ENCODE data around the gene SRGAP1.
"Not testable (repeated sequence)": the region's sequence is repeated elsewhere in the genome, so short reads cannot be mapped to it uniquely, and the experiment has no call there.

The SRGAP1 gene

GRCh38 chr12:63836936-63837335 is 7.6 kb upstream of the SRGAP1 start:
- no peak for DNase-seq (ENCODE audit: low read depth)
- no peak for TF ChIP-seq CTCF (IDR thresholded peaks at IDR 0.05; ENCODE audit: low read depth, low read length, missing control alignments)
- no peak overlapping the region for H3K4me3 ChIP-seq (ENCODE audit: low read depth, low read length)

- no peak for DNase-seq (ENCODE audit: low read depth)
- H3K4me3 ChIP-seq (ENCODE audit: low read depth, low read length) = no peak overlapping the region
- no peak for TF ChIP-seq CTCF (IDR thresholded peaks at IDR 0.05; ENCODE audit: low read depth, low read length, missing control alignments)
Observed at GRCh38 chr12:63838411-63838810, 6.1 kb upstream of the SRGAP1 start.

GRCh38 chr12:63841011-63841410 is 3.5 kb upstream of the SRGAP1 start:
- no peak for TF ChIP-seq CTCF (IDR thresholded peaks at IDR 0.05; ENCODE audit: low read depth, low read length, missing control alignments)
- no peak overlapping the region for H3K4me3 ChIP-seq (ENCODE audit: low read depth, low read length)
- DNase-seq (ENCODE audit: low read depth) = no peak

GRCh38 chr12:63841571-63841970 is 2.9 kb upstream of the SRGAP1 start:
- H3K4me3 ChIP-seq (ENCODE audit: low read depth, low read length) = no peak overlapping the region
- TF ChIP-seq CTCF (IDR thresholded peaks at IDR 0.05; ENCODE audit: low read depth, low read length, missing control alignments) = no peak
- DNase-seq (ENCODE audit: low read depth) = no peak

- H3K4me3 ChIP-seq (ENCODE audit: low read depth, low read length); DNase-seq (ENCODE audit: low read depth): not testable (repeated sequence)
Observed at GRCh38 chr12:63842750-63843149, 1.8 kb upstream of the SRGAP1 start.

- no peak for TF ChIP-seq CTCF (IDR thresholded peaks at IDR 0.05; ENCODE audit: low read depth, low read length, missing control alignments)
- peak overlapping the region; percentile 77 for H3K4me3 ChIP-seq (ENCODE audit: low read depth, low read length)
- no peak for DNase-seq (ENCODE audit: low read depth)
Observed at GRCh38 chr12:63843254-63843720, 1.2 kb upstream of the SRGAP1 start.

GRCh38 chr12:63843721-63844390 is 644 bp upstream of the SRGAP1 start:
- TF ChIP-seq CTCF (IDR thresholded peaks at IDR 0.05; ENCODE audit: low read depth, low read length, missing control alignments) = peak; percentile 87
- H3K4me3 ChIP-seq (ENCODE audit: low read depth, low read length) = peak overlapping the region; percentile 77

More at GRCh38 chr12:63843721-63844390, 644 bp upstream of the SRGAP1 start:
- peak; percentile 40 for DNase-seq (ENCODE audit: low read depth)
